HG03354 (cell line): ENCODE results near the gene NOX1.
A peak's percentile ranks its signal among the peaks of the same experiment; 100 is the strongest.

Experiments
- ATAC-seq: cut with Tn5 transposase; IDR thresholded peaks from one replicate; pipeline ENCODE4 v1.9.1; 2021; ENCODE audit warnings: mild to moderate bottlenecking; ENCODE audit not compliant: unreplicated experiment, poor library complexity, severe bottlenecking

The NOX1 gene

GRCh38 chrX:100874325-100874724 is at the start of gene NOX1:
NOX1 (minus strand) TSS chrX:100874359; CDS start chrX:100874139, 220 bp downstream.
- no peak for ATAC-seq

- ATAC-seq = no peak
These were observed 41.4 kb upstream of the NOX1 start for GRCh38 chrX:100915562-100915961.

DNA sequence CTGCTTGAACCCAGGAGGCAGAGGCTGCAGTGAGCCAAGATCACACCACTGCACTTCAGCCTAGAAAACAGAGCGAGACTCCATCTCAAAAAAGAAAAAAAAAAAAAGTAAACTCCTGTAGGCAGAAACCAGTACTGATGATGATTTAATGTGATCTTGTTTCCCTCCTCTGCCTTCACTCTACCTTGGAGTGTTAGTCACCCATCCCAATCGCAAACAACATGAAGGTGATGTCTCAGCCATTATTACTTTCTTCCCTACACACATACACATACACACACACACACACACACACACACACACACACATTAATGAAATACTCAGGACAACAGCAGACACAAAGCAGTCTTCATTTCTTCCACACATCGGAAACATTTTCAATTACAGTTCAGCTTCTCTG is 39.0 kb upstream of the NOX1 start:
- no peak for ATAC-seq

DNA sequence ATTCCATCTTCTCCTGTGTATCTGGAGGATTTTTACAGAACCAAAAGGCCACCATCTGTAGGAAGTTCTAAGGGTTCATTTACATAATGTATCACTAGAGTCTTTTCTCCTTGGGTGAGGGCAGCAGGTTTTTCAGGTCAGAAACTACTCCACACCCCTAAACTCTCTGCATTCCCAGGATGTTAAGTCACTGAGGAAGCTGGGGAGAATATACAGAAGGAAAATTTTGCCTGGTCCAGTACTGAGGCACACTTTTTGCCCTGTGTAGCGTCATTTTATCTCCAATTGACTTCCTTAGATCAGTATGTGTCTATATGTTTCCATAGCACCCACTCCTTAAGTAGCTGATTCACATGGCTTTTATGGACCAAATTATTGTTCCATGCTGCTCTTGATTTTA is 37.6 kb upstream of the NOX1 start:
- no peak for ATAC-seq

GRCh38 chrX:100905620-100906019 is 31.5 kb upstream of the NOX1 start:
- ATAC-seq = no peak

- ATAC-seq = no peak
These were observed 30.3 kb upstream of the NOX1 start for GRCh38 chrX:100904433-100904832.

GRCh38 chrX:100895365-100896075 is 21.4 kb upstream of the NOX1 start:
- ATAC-seq = peak; percentile 52

- ATAC-seq = no peak
These were observed 9.5 kb upstream of the NOX1 start for GRCh38 chrX:100883654-100884053.

DNA sequence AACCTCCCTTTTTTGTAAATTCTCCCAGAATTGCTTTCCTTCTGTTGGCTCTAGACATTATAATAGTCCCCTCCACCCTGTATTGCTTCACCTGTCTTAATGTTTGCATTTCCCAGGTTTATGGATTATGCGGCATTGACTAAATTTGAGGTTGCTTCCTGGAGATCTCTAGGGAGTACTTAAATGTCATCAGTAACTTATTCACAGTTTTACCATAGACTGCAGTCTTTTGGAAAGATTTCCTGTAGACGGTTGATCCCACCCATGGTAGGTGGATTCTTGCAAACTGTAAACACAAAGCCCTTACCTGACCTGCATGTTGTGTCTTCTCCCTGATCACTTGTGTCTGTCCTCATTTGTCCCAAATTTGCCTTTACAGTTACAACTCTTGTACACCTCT is 6.2 kb upstream of the NOX1 start:
- ATAC-seq = no peak

- ATAC-seq = no peak
These were observed 2.3 kb downstream of the NOX1 start for GRCh38 chrX:100871594-100872560.

DNA sequence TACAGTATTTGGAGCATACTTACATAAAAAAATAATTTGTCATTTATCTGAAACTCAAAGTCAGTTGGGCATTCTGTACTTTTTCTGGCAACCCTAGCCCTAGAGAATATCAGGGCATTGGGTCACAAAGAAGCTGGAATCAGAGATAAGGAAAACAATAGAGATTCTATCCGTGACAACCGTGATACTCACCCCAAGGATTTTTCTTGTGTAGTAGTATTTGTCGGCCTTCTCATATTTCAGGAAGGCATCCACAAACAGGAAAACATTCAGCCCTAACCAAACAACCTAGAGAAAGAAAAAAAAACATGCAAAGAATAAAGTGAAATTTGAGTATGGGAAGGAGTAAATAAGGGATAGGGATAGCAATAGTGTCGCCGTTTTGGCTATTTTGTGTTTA is 3.6 kb downstream of the NOX1 start:
- ATAC-seq = no peak

- ATAC-seq = no peak
These were observed 5.9 kb downstream of the NOX1 start for GRCh38 chrX:100868273-100868672.

DNA sequence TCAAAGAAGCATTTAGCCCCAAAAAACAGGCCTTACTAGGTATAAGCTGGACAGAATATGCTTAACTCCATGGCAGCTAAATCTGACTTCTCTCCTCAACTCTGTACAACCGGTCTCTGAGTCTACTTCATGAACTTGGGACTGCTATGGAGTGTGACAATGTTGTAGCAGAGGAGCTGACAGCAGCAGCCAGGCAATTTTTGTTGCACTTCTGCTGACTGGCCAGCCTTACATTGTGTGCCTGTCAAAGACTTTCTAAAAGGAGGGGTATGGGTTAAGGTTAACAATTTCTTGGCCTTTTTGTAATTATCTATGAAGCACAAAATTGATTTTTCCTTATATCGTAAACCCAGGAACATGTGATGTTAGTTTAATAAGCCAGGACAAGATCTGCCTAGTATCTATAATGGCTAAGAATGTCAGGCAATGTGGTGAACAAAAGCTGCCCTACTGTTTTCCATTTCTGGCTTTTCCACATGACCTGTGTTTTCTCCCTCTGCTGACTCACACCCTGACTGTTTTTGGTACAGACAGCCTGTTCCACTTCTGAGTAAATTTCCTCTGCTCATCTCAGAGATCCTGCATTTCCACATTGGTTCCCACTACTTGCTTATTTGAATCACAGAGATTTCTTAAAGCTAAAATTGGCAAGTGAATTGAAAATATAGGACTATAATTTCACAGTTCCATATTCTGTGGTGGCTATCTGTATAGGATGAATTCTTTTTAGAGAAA is 9.3 kb downstream of the NOX1 start:
- ATAC-seq = no peak

GRCh38 chrX:100863326-100863864 is 10.8 kb downstream of the NOX1 start:
- ATAC-seq = no peak

GRCh38 chrX:100852810-100853209 is 21.3 kb downstream of the NOX1 start:
- ATAC-seq = no peak

DNA sequence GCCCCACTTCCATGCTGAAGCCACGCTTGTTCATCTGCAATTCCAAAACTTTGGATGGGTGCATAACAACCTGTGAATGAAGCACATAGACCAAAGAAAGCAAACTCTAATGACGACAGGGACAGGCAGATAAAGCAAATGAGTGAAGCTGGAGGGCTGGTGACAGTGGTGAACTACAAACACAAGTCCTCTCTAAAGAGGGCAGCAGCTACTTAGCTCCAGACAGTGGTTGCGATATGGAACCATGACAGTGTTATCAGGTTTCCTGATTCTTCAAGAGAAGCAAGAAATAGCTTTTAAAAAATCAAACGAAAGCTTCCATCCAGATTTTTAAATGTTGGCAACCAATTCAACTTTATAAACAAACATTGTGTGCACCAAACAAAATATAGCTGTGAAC is 23.8 kb downstream of the NOX1 start:
- no peak for ATAC-seq

- no peak for ATAC-seq
These were observed 42.8 kb downstream of the NOX1 start for GRCh38 chrX:100831219-100831946.

GRCh38 chrX:100830547-100830946 is 43.6 kb downstream of the NOX1 start:
- ATAC-seq = peak; percentile 38

DNA sequence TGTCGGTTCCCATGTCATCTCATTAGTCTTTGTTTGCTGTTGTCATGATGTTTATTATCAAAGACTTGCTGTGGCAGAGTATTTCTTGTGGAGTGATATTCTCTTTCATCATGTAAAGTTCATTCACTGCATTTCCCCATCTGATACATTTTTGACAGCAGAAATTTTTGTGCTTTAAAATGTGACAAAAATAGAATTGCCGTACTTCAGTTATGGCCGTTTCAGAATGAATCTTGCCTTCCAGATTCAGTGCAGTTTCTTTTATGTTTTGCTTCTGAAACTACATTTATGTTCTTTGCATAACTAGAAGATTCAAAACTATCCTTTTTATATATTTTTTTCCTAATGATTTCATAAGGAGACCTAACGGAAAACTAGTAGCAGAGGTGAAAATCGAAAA is 44.0 kb downstream of the NOX1 start:
- peak; percentile 28 for ATAC-seq
